Measurements from ENCODE around the gene DOC2B. TPM values are rescaled to one million over a fixed set of nuclear protein-coding genes. Genes with fewer than 3 reads are reported as not detected.

Gene DOC2B
- total RNA-seq, 1 donor from 2014 or later, result 0.09 TPM

Other genes starting within 250 kb of the DOC2B start
- not detected in 2 replicates for gene SCGB1C2, start 44.1 kb downstream of the DOC2B start, total RNA-seq
- gene RPH3AL, start 171.2 kb upstream of the DOC2B start, total RNA-seq, result 3.5 and 4.9 TPM in 2 replicates